GM06990 (cell line): ENCODE data around the gene ZNF185.

Source experiments
- DNase-seq: peaks from one replicate; pipeline ENCODE4 v3.0.0-alpha.2; 2011; ENCODE audit not compliant: insufficient read length; ENCODE audit errors: extremely low read depth
- H3K27me3 ChIP-seq: replicated peaks from 2 replicates; pipeline ENCODE4 v1.6.0; 2011; ENCODE audit warnings: low read length; ENCODE audit not compliant: control insufficient read depth, insufficient read depth
- H3K36me3 ChIP-seq: 2 replicates; pipeline ENCODE4 v1.5.1; 2011; ENCODE audit warnings: low read length; ENCODE audit not compliant: control insufficient read depth, insufficient read depth
- H3K4me3 ChIP-seq: replicated peaks from 2 replicates; pipeline ENCODE4 v1.5.1; 2011; ENCODE audit warnings: low read depth, mild to moderate bottlenecking, control low read depth, low read length
- CTCF ChIP-seq: IDR thresholded peaks from 2 replicates; pipeline ENCODE4 v1.5.1; 2011; ENCODE audit warnings: low read length, control low read depth, mild to moderate bottlenecking, inconsistent platforms; ENCODE audit not compliant: insufficient read depth, poor library complexity, severe bottlenecking

ZNF185 gene

GRCh38 chrX:152901816-152902501 is 4.1 kb downstream of the ZNF185 start:
- DNase-seq: no peak
- no peak for TF ChIP-seq CTCF
- H3K27me3 ChIP-seq: peaks cover 1% of the 10 kb centered on the region; the same call in 1 of the 2 replicates

GRCh38 chrX:152902502-152902820 is 4.6 kb downstream of the ZNF185 start:
- Histone ChIP-seq H3K4me3 (no peak overlapping the region), H3K36me3 (no peaks in the 10 kb centered on the region), H3K27me3 (peaks cover 1% of the 10 kb centered on the region; the same call in 1 of the 2 replicates)
- no peak for DNase-seq
- TF ChIP-seq CTCF: no peak

More at GRCh38 chrX:152901816-152902501, 4.1 kb downstream of the ZNF185 start:
- Histone ChIP-seq H3K36me3 (no peaks in the 10 kb centered on the region), H3K4me3 (no peak overlapping the region)

GRCh38 chrX:152903589-152903988 is 5.7 kb downstream of the ZNF185 start:
- DNase-seq: no peak
- no peaks in the 10 kb centered on the region for H3K36me3 ChIP-seq
- no peak overlapping the region for H3K4me3 ChIP-seq
- H3K27me3 ChIP-seq: peaks cover 1% of the 10 kb centered on the region; the same call in 1 of the 2 replicates
- TF ChIP-seq CTCF: no peak

- peak; percentile 88 for TF ChIP-seq CTCF
- Histone ChIP-seq H3K4me3 (no peak overlapping the region), H3K36me3 (no peaks in the 10 kb centered on the region), H3K27me3 (no peaks in the 10 kb centered on the region; the same call in 1 of the 2 replicates)
- no peak for DNase-seq
These were observed 6.5 kb downstream of the ZNF185 start for GRCh38 chrX:152904151-152905080.

- no peaks in the 10 kb centered on the region for H3K36me3 ChIP-seq
- DNase-seq: no peak
- no peak for TF ChIP-seq CTCF
- no peak overlapping the region for H3K4me3 ChIP-seq
- no peaks in the 10 kb centered on the region; the same call in 1 of the 2 replicates for H3K27me3 ChIP-seq
These were observed 7.2 kb downstream of the ZNF185 start for GRCh38 chrX:152905081-152905420.
